K562 (cell line): Measurements from ENCODE around the gene CEMIP2.

Experiments used
- BRCA1 ChIP-seq, 2 experiments: fragments of 450-650 bp in 1 of 2; sonication (generic) in 1 of 2; formaldehyde crosslinking in 1 of 2; IDR thresholded peaks; 2 replicates each; pipeline versions ENCODE4 v1.5.0 to v1.6.1; 2017 to 2020; ENCODE audit warnings: mild to moderate bottlenecking in 1 of 2, missing genetic modification reagents in 1 of 2
- E2F1 ChIP-seq: sonication (generic); formaldehyde crosslinking; IDR thresholded peaks from 2 replicates; pipeline ENCODE4 v1.8.1; 2023; ENCODE audit warnings: mild to moderate bottlenecking, missing genetic modification reagents, moderate library complexity
- ELF4 ChIP-seq: fragments of 450-650 bp; formaldehyde crosslinking; IDR thresholded peaks from 2 replicates; pipeline ENCODE4 v1.4.0; 2022; ENCODE audit warnings: missing genetic modification characterization
- EZH2 ChIP-seq: IDR thresholded peaks from 2 replicates; pipeline ENCODE4 v1.6.1; 2012; ENCODE audit warnings: low read depth, mild to moderate bottlenecking, inconsistent platforms, low read length, borderline replicate concordance
- FOS ChIP-seq: IDR thresholded peaks from 3 replicates; pipeline ENCODE4 v1.6.1; 2011; ENCODE audit not compliant: insufficient read length; ENCODE audit errors: extremely low read depth
- FOXJ2 ChIP-seq: fragments of 200-800 bp; sonication (Bioruptor generic); IDR thresholded peaks from 2 replicates; pipeline ENCODE4 v1.6.1; 2016; ENCODE audit warnings: missing genetic modification characterization, missing compliant biosample characterization
- KAT7 ChIP-seq: sonication (generic); formaldehyde crosslinking; IDR thresholded peaks from 2 replicates; pipeline ENCODE4 v1.8.0; 2022; ENCODE audit warnings: missing genetic modification reagents, mild to moderate bottlenecking, borderline replicate concordance
- NFXL1 ChIP-seq: fragments of 450-650 bp; formaldehyde crosslinking; IDR thresholded peaks from 2 replicates; pipeline ENCODE4 v1.4.0; 2021; ENCODE audit warnings: mild to moderate bottlenecking
- PCBP2 ChIP-seq: fragments of 200-400 bp; formaldehyde crosslinking; IDR thresholded peaks from 2 replicates; pipeline ENCODE4 v1.6.1; 2018; ENCODE audit warnings: low read length, low read depth, mild to moderate bottlenecking, moderate library complexity; ENCODE audit not compliant: poor library complexity, severe bottlenecking
- POLR2A ChIP-seq: fragments of 450-650 bp; conservative IDR thresholded peaks from 2 replicates; pipeline ENCODE4 v1.6.1; 2016
- POLR3G ChIP-seq: IDR thresholded peaks from 2 replicates; pipeline ENCODE4 v1.6.1; 2011; ENCODE audit not compliant: insufficient read length, insufficient replicate concordance; ENCODE audit errors: extremely low read depth
- ZNF124 ChIP-seq: sonication (generic); formaldehyde crosslinking; IDR thresholded peaks from 2 replicates; pipeline ENCODE4 v1.8.1; 2022; ENCODE audit warnings: missing genetic modification reagents
- TF ChIP-seq, protein P1 (sequence below): sonication (generic); formaldehyde crosslinking; IDR thresholded peaks from 2 replicates; pipeline ENCODE4 v1.8.1; 2023; ENCODE audit warnings: mild to moderate bottlenecking, missing genetic modification reagents

DNA sequence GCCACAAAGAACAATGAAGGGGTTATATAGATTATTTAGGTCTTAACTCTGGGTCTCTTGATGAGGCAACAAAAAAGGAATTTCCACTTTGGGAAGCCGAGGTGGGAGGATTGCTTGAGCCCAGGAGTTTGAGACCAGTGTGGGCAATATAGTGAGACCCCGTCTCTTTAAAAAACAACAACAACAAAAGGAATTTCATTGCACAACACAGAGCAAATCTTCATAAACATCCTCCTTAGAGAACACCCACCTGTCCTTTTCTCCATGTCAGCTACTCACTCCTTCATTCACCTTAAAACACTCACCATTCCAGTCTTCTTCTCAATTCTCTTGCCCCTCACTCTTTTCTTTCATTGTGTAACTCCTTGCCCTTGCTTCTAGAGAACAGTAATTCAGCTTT is 39.8 kb upstream of the CEMIP2 start:
- no peak for TF ChIP-seq BRCA1 (IDR thresholded peaks at IDR 0.05)
- TF ChIP-seq BRCA1 (CRISPR knock-in tag; IDR thresholded peaks at IDR 0.05) = no peak
- TF ChIP-seq E2F1 (CRISPR knock-in tag) = no peak
- no peak for TF ChIP-seq PCBP2
- no peak for TF ChIP-seq FOS
- TF ChIP-seq FOXJ2 (tag) = no peak
- no peak for TF ChIP-seq NFXL1
- no peak for TF ChIP-seq KAT7 (CRISPR knock-in tag)
- TF ChIP-seq EZH2 = no peak
- TF ChIP-seq POLR3G = no peak
- TF ChIP-seq, protein P1, sequence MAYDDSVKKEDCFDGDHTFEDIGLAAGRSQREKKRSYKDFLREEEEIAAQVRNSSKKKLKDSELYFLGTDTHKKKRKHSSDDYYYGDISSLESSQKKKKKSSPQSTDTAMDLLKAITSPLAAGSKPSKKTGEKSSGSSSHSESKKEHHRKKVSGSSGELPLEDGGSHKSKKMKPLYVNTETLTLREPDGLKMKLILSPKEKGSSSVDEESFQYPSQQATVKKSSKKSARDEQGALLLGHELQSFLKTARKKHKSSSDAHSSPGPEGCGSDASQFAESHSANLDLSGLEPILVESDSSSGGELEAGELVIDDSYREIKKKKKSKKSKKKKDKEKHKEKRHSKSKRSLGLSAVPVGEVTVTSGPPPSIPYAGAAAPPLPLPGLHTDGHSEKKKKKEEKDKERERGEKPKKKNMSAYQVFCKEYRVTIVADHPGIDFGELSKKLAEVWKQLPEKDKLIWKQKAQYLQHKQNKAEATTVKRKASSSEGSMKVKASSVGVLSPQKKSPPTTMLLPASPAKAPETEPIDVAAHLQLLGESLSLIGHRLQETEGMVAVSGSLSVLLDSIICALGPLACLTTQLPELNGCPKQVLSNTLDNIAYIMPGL (CRISPR knock-in tag) = no peak
- no peak for TF ChIP-seq POLR2A
- no peak for TF ChIP-seq ELF4 (CRISPR knock-in tag)
- no peak for TF ChIP-seq ZNF124 (CRISPR knock-in tag)
